ENCODE results near the gene DMRTC1. TPM values are rescaled to one million over a fixed set of nuclear protein-coding genes. Genes with fewer than 3 reads are reported as not detected.

DMRTC1 gene, protein sequence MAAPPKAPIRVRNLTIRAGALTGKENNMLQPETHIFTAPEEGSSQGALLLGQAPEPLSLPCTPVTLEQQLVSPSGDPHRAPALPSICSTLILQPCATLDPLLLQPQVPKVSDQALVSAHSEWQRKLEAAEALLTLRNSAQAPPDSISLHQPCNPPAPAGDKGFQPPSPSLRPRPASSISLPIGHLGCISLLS
- not detected for total RNA-seq

DNA sequence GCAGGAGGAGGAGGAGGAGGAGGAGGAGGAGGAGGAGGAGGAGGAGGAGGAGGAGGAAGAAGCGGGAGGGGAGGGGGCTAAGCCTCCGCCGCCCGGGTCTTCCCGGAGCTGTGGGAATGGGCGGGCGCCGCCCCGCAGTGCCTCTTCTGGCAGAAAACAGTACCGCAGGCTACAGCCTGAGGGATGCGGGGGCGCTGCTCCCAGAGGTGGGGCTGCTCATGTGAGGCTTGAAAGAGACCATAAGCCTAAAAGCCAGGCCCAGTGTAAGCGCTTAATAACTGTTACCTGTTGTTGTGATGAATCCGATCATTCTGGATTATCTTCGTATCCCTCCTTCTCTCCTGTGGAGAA is at the start of gene DMRTC1:
DMRTC1 (minus strand) TSS at position 19 of the 351 bp plus-strand sequence. CDS start 68,143 bp downstream, outside the sequence.

DNA sequence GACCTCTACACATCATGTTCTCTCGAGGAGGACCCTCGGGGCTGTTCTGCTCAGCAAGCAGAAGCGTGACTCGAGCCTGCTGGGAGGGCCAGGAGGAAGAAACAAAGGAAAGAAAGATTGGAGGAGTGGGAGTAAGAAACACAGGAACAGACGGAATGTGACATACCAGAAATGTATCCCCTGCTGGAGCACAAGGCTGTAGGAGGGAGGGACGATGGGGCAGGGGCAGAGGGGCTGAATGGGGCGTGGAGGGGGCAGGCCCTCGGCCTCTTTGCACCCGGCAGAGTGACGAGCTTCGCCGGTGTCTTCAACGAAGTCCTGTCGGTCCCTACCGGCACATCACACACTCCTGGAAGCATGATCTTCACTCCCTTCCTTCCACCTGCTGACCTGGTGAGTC is 5.7 kb downstream of the DMRTC1 start, which contains the start of gene FAM236A:
FAM236A (plus strand) TSS at position 301 of the 400 bp plus-strand sequence; CDS start at position 358, 57 bp downstream.

GRCh38 chrX:72912315-72912714 is 31.3 kb downstream of the DMRTC1 start, which contains the start of gene FAM236C:
TSS of gene FAM236C (plus strand) at chrX:72912615. CDS start at chrX:72912715, 100 bp downstream.

Other genes starting within 250 kb of the DMRTC1 start
- gene PHKA1, start 229.5 kb downstream of the DMRTC1 start, total RNA-seq: 1 to 10 TPM; 6.5 to 6.7 TPM
- not detected for gene DMRTC1B, start 166.9 kb downstream of the DMRTC1 start, total RNA-seq
- not detected for gene FAM236B, start 161.2 kb downstream of the DMRTC1 start, total RNA-seq
- gene FAM236D, start 135.6 kb downstream of the DMRTC1 start, total RNA-seq: not detected
- gene FAM236C, start 31.2 kb downstream of the DMRTC1 start, total RNA-seq: not detected
- not detected for gene FAM236A, start 5.6 kb downstream of the DMRTC1 start, total RNA-seq
- not detected for gene PABPC1L2B, start 59.1 kb upstream of the DMRTC1 start, total RNA-seq
- not detected for gene PABPC1L2A, start 135.7 kb upstream of the DMRTC1 start, total RNA-seq

All from melanocyte of skin (primary cell).